Loucy (cell line): ENCODE measurements around the gene KPNA6.

Experiments used
- CTCF ChIP-seq: fragments of 200-600 bp; sonication (generic); conservative IDR thresholded peaks from 2 replicates; pipeline ENCODE4 v1.5.1; 2014; ENCODE audit warnings: mild to moderate bottlenecking, antibody characterized with exemption, low read length
- EZH2phosphoT487 ChIP-seq: fragments of 200-600 bp; IDR thresholded peaks from 2 replicates; pipeline ENCODE4 v1.6.1; 2018; ENCODE audit warnings: antibody characterized with exemption, mild to moderate bottlenecking, moderate library complexity, borderline replicate concordance

- TF ChIP-seq CTCF, result no peak
- no peak for TF ChIP-seq EZH2phosphoT487
These were observed 113.7 kb downstream of the KPNA6 start for GRCh38 chr1:32221581-32221979.
